Mesenteric fat pad (tissue), 1 donor: ENCODE results near the gene MARCHF6. TPM values are rescaled to one million over a fixed set of nuclear protein-coding genes. Genes with fewer than 3 reads are reported as not detected.
"Not testable (repeated sequence)": the region's sequence is repeated elsewhere in the genome, so short reads cannot be mapped to it uniquely, and the experiment has no call there.

Source experiments
- DNase-seq: peaks from one replicate; pipeline ENCODE4 v3.0.0-alpha.2; 2020; ENCODE audit warnings: low spot score
- total RNA-seq: library from RNA; stranded (reverse); fragmentation: NEBNext Ultra II Directional; extraction: Animal tissue kit (Norgen Biotek cat#: 25700); gene quantifications from one replicate; pipeline ENCODE4 v1.2.1, GENCODE V29; 2021
- donor health status: DM: yes; HTN: yes; CAD: no.

Gene MARCHF6
- total RNA-seq, 1 donor from 2014 or later, result 131 TPM

GRCh38 chr5:10374046-10375022 is 20.8 kb downstream of the MARCHF6 start:
- no peak for DNase-seq

GRCh38 chr5:10375146-10375545 is 21.7 kb downstream of the MARCHF6 start:
- DNase-seq, result not testable (repeated sequence)

- no peak for DNase-seq
Measured at GRCh38 chr5:10376544-10376943, 23.0 kb downstream of the MARCHF6 start.

GRCh38 chr5:10377081-10377480 is 23.6 kb downstream of the MARCHF6 start:
- no peak for DNase-seq

- no peak for DNase-seq
Measured at GRCh38 chr5:10381803-10382202, 28.3 kb downstream of the MARCHF6 start.

- DNase-seq, result no peak
Measured at GRCh38 chr5:10384483-10384882, 31.0 kb downstream of the MARCHF6 start.

- no peak for DNase-seq
Measured at GRCh38 chr5:10387690-10388089, 34.2 kb downstream of the MARCHF6 start.

GRCh38 chr5:10391130-10391529 is 37.6 kb downstream of the MARCHF6 start:
- DNase-seq, result no peak

GRCh38 chr5:10392567-10393328 is 39.3 kb downstream of the MARCHF6 start:
- DNase-seq, result not testable (repeated sequence)

GRCh38 chr5:10393491-10393890 is 40.0 kb downstream of the MARCHF6 start:
- DNase-seq, result no peak

- DNase-seq, result no peak
Measured at GRCh38 chr5:10396552-10396951, 43.1 kb downstream of the MARCHF6 start.

- DNase-seq, result no peak
Measured at GRCh38 chr5:10399839-10400238, 46.3 kb downstream of the MARCHF6 start.

GRCh38 chr5:10400411-10400810 is 46.9 kb downstream of the MARCHF6 start:
- DNase-seq, result no peak

- no peak for DNase-seq
Measured at GRCh38 chr5:10400831-10401230, 47.3 kb downstream of the MARCHF6 start.

GRCh38 chr5:10401498-10401897 is 48.0 kb downstream of the MARCHF6 start:
- DNase-seq, result no peak

Other genes starting within 250 kb of the MARCHF6 start
- 16.5 TPM for gene ATPSCKMT, start 103.8 kb upstream of the MARCHF6 start, total RNA-seq
- gene CCT5, start 103.4 kb upstream of the MARCHF6 start, total RNA-seq, result 202 TPM
- gene CMBL, start 45.8 kb upstream of the MARCHF6 start, total RNA-seq, result 17.3 TPM
- gene ROPN1L, start 88.2 kb downstream of the MARCHF6 start, total RNA-seq, result 0.93 TPM
- gene ANKRD33B, start 210.4 kb downstream of the MARCHF6 start, total RNA-seq, result 5.7 TPM